NOMO-1 treated with DMSO at 0.1 percent for 48 hours (cell line): ENCODE measurements around the gene FGGY.
"Not testable (repeated sequence)": the region's sequence is repeated elsewhere in the genome, so short reads cannot be mapped to it uniquely, and the experiment has no call there.

Experiments used
- DNase-seq: peaks from one replicate; lab custom pipeline; 2025; ENCODE audit not compliant: unreplicated experiment; lab: John Stamatoyannopoulos, UW

The FGGY gene

DNA sequence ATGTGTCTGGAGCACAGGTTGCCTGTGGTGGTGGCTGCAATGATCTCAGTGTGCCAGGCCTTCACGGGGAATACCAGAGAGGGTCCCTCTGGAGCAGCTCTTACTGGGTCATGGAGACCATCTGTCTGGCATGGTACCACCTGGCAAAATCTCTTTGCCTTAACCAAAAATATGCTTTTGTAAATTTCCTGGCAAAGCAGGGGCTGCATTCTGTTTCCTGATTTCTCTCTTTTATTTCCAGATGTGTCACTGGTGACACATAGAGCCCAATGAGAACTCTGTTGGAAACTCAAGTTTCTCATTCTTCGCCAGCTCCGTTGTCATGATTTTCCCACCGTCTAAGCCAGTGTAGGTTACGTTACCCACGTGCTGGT is 136.5 kb downstream of the FGGY start:
- DNase-seq, result no peak

DNA sequence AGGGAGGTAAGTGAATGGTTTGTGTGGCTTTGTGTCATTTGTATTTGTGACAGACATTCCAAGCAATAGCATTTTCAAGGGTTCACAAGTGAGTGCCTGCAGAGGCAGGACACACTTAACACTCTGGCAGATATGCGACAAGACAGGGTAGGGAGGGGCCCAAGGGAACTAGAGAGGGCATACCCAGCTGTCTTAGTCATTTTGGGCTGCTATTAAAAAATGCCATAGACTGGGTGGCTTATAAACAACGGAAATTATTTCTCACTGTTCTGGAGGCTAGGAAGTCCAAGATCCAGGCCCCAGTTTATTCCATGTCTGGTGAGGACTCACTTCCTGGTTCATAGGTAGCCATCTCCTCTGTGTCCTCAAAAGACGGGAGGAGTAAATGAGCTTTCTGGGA is 137.4 kb downstream of the FGGY start:
- DNase-seq, result no peak

DNA sequence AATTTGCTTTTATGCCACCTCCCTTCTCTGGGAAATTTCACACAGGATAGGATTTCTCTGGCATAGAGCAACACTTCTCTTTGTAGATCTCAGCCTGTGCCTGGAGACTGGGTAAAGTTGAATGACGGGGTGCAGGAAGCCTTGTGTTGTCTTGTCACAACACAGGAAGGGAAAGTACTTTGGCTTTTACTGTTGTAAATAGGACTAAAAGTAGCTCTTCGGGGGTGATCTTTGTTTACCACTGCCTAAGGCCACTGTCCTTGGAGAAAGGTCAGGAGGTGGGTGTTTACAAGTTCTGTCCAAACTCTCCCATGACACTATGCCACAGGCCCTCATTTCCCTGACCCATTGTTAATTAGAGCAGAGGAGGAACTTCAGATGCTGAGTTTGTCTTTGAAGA is 139.7 kb downstream of the FGGY start:
- DNase-seq, result no peak

DNA sequence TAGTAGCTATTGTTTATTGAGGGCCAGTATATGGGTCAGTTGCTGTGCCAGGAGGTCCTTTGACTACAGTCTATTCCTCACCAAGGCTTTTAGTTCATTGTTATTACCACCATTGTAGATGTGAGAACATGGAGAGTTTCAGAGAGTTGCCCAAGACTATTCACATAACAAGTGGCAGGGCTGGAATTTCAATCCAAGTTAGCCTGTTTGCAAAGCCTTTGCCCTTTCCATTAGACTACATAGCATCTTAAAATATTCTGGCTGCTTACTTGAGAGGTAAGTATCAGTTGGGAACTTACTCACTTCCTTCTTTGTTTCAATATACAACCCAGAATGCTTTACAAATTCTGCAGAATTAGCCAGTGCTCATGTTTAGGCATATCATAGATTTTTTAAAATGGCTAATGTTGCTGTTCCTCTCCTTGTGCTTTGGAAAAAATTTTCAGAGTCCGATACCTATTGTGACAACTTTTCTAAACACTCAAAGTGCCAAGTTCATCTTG is 141.2 kb downstream of the FGGY start:
- DNase-seq, result no peak

DNA sequence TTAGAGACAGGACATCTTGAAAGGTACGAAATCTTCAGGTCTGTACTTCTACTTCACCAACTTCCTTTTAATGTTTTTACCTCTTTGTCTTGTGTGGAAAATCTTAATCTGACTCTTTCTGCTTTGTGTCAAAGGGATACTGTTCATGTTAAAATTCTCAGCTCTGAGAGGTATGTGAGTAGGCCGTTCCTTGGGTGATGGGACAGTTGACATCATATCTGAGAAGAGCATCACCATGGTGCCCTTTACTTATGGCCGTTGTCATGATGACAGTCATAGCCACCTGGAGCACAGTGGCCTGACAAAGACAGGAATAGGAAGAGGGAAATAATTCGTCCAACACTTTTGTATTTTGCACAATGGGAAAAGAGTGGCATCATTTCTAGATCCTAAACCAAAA is 145.6 kb downstream of the FGGY start:
- DNase-seq, result no peak

DNA sequence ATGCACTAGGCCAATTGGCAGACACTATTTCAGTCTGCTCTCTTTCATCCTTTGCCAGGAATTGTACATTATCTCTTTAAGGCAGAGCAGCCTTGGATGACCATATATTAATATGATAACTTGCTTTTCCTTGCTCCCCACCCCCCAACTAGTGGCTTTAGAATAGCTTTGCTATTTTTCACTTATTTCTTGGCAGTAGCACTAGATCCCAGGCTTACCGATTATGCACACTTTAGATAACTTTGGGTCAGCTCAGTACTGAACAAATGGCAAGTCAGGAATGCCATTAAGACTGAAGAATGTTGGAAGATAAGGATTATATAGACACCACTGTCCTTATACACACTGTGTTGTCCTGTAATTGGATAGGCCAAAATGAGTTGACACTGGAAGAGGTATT is 146.4 kb downstream of the FGGY start:
- DNase-seq, result no peak

DNA sequence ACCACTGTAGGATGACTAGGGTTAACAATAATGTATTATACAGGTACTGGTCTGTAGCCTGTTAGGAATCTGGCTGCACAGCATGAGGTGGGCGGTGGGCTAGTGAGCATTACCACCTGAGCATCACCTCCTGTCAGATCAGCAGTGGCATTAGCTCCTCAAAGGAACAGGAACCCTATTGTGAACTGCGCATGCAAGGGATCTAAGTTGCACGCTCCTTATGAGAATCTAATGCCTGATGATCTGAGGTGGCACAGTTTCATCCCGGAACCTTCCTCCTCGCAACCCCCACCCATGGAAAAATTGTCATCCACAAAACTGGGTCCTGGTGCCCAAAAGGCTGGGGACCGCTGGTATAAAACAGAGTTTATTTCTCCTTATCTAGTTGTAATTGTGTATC is 147.6 kb downstream of the FGGY start:
- no peak for DNase-seq

DNA sequence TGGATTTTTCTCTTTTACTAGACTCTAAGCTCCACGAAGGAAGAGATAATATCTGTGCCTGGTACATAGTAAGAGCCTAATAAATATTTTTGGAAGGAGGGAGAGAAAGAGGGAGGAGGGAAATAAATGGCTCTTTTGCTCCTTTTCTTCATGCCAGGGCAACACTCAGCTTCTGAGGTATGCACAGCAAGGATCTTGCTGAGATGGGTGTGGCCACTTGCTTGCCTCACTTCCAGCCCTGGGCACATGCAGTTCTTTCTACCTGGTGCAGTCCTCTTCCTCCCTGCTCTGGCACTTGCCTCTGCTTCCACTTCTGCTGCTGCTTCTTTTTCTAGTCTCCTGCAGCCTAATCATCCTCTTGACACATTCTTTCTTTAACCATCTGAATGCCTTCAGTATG is 148.1 kb downstream of the FGGY start:
- no peak for DNase-seq

DNA sequence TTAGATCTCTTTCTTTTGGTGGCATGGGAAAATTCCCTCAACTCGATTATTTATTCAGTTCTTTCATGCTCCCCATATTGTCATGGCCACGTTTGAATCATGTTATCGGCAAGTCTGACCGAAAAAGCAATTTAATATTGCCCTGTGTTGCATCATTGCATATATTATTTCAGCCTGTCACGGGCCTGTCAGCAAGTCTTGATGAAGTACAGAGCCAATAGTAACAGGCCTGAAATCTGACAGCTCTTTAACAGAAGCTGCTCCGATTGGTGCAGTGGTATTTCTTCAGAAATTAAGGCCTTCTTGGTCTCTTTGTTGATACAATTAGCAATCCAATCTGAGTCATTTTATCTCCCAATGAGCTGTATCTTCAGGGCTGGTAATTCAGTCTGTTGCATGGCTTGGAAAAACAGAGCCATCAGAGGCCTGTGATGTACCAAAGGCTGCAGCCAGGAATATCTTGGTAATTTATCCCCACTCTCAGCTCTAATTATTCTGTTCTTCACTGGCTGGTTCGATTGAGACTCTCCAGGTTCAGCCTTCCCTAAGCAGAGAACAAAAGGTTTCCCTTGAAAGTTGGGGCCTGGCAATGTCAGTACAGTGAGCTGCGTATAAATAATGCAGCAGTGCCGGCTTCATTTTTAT is 149.5 kb downstream of the FGGY start:
- no peak for DNase-seq

DNA sequence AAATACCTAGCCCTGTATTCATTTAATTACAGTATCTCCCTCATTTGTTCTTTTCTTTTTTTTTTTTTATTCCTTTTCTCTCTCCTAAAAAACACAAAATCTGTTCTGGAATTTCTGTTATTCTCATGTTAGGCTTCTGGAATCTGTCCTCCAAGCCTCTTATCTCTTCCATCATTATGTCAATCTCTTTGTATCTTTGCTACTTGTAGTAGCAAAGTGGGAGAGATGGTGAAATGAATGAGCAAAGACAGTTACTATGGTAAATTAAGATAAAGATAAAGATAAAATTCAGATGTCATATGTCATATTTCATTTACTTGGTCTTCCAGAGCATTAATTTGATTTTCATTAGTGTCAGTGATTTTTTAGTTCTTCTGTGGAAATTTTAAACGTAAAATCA is 155.1 kb downstream of the FGGY start:
- no peak for DNase-seq

DNA sequence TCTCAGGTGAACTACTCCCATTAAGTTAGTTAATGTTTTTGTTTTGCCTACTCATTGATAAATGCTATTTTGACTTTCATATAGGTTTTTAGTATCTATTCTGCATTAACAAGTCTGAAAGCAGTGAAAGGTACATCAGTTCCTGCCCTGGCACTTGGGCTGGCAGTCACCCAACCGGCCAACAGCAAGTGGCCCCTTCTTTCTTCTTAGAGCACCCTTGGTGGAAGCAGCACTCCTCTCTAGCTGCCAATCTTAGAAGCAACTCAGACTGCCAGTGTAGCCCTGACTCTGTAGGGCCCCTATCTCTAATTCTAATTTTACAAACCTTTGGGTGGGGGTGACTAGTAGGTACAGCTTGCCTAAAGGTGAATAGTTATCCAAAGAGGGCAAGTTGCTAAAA is 155.7 kb downstream of the FGGY start:
- no peak for DNase-seq

DNA sequence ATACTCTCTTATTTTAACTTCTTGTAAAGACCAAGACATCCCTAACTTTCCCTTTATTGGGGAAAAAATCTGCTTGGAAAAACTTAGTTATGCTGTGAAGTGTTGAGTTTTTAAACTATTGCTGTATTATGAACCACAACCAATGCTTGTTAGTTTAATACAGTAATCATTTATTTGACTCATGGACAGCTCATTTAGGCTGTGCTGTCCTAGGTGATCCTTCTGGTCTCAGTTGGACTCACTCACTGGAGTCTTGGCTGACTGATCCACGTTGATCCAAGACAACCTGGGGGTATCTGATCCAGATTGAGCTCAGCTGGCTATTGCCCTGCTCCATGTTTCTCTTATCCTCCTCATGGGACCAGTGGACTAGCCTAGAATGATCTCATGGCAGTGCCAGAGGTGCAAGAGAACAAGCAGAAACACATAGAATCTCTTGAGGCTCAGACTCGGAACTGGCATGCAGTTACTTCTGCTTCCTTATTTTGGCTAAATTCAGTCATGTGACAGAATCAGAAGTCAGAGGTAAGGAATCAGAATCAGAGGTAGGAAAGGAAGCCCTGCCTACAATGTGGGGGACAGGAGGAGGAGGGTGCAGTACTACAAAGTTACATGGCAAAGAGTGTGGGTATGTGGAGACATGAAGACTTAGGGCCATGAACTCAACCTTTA is 156.5 kb downstream of the FGGY start:
- peak; percentile 60 for DNase-seq

DNA sequence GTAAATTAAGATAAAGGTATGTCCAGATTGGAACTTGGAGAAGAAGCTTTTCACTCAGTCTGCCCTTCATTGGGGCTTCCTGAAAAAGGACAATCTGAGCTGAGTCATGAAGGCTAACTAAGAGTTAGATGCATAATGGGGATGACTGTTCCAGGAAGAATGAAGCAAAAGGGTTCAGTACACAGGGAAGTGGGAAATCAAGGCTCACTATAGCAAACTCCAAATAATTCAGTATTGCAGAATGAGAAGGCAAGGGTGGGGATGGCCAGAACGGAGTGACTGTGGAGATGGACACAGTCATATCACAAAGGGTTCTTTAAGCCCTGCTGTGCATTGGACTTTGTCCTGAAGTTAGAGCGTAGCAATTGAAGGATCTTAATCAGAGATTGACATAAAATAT is 158.3 kb downstream of the FGGY start:
- no peak for DNase-seq

DNA sequence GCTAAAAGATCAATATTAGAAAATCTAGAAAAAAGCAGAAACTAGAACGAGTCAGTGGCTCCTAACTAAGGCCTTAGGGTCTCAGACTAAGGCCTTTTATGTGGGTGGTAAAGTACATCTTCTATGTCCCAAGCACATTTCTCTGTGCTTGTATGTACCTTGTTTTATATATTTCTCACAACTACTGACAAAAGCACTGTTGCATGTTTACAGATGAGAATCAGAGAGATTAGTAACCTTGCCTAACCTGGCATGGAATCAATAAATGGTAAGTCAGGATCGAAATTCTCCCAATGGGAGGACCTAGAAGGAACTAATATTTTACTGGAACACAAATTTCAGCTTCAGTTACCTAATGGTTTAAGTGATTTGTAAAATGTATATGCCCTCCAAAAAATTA is 160.9 kb downstream of the FGGY start:
- no peak for DNase-seq

DNA sequence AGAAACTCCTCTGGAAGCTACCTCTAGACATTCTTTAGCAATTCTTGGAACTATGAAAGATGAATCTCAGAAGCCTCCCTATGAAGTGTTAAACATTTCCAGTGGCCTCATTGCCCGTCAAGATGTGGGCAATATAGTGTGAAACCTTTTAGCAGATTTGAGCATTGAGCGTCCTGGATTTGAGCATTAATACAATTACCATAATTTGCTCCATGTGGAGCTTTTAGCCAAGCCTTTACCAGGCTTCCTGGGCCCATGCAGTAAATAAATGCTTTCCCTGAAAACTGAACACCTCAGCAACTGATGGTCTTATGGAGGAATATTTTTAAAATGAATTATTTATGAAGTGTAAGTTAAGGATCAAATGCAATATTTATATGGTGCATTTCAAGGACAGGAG is 162.0 kb downstream of the FGGY start:
- no peak for DNase-seq

DNA sequence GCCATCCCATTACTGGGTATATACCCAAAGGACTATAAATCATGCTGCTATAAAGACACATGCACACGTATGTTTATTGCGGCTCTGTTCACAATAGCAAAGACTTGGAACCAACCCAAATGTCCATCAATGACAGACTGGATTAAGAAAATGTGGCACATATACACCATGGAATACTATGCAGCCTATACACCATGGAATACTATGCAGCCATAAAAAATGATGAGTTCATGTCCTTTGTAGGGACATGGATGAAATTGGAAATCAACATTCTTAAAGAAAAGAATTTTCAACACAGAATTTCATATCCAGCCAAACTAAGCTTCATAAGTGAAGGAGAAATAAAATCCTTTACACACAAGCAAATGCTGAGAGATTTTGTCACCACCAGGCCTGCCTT is 166.0 kb downstream of the FGGY start:
- not testable (repeated sequence) for DNase-seq

DNA sequence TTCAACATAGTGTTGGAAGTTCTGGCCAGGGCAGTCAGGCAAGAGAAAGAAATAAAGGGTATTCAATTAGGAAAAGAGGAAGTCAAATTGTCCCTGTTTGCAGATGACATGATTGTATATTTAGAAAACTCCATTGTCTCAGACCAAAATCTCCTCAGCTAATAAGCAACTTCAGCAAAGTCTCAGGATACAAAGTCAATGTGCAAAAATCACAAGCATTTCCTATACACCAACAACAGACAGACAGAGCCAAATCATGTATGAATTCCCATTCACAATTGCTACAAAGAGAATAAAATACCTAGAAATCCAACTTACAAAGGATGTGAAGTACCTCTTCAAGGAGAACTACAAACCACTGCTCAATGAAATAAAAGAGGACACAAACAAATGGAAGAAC is 168.6 kb downstream of the FGGY start:
- not testable (repeated sequence) for DNase-seq

DNA sequence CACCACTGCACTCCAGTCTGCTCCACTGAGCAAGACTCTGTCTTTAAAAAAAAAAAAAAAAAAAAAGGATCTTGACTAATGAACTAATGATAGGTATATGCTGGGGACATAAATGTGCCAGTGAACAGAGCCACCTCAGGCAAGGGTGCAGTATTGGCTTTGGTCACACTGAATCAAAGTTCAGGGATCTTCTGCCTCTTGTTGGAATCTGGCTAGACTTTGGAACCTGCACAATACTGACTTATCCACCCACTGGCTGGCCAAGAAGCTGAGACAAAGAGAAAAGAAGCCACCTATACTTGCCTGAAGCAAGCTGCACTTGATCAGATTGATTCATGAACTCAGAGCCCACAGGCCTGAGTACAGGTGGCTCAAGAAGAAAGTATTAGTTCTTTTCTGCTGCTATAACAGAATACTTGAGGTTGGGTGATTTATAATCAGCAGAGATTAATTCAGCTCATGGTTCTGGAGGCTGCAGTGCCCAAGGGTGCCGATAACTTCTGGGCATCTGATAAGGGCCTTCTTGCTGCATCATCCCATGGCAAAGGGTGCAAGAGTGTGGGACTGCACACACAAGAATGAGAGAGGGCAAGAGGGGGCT is 172.0 kb downstream of the FGGY start:
- no peak for DNase-seq

DNA sequence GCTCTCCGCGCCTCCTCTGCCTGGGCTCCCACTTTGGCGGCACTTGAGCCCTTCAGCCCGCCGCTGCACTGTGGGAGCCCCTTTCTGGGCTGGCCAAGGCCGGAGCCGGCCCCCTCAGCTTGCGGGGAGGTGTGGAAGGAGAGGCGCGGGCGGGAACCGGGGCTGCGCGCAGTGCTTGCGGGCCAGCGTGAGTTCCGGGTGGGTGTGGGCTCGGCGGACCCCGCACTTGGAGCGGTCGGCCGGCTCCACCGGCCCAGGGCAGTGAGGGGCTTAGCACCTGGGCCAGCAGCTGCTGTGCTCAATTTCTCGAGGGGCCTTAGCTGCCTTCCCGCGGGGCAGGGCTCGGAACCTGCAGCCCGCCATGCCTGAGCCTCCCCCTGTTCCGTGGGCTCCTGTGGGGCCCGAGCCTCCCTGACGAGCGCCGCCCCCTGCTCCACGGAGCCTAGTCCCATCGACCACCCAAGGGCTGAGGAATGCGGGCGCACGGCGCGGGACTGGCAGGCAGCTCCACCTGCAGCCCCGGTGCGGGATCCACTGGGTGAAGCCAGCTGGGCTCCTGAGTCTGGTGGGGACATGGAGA is 175.2 kb downstream of the FGGY start:
- DNase-seq, result not testable (repeated sequence)

DNA sequence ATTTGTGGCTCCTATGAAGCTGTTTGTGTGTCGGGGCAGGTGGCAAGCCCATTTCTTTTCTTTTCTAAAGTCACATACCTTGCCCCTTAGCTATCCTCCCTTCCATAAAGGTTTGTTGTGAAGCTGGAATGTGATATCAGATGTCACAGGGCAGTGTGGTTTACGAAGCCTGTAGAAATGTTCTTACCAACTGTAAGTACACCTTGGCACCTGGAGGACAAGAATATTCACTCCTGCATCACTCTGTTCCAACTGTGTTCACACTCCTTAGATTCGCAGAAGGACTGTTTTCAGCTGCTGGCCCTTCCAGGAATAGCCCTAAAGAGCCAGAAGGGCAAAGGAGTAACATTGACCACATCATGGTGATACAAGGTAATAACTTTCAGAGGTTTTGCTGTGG is 176.9 kb downstream of the FGGY start:
- DNase-seq, result no peak

DNA sequence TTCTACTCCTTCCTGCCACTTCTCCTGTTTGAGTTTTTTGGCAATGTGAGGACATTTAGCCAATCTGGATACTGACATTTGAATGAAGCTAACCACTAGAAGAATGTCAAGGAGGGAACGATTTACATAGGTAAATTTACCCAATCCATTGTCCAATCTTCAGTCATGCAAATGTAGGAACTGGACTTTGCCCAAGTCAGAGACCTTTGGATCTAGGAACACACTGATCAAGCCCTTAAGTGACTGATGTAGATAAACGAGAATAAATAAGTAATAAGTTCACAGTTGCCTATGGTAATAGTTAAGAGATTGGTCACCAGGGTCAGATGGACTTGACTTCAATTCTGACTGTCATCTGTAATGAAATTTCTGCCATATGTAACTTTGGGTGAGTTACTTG is 177.6 kb downstream of the FGGY start:
- no peak for DNase-seq

DNA sequence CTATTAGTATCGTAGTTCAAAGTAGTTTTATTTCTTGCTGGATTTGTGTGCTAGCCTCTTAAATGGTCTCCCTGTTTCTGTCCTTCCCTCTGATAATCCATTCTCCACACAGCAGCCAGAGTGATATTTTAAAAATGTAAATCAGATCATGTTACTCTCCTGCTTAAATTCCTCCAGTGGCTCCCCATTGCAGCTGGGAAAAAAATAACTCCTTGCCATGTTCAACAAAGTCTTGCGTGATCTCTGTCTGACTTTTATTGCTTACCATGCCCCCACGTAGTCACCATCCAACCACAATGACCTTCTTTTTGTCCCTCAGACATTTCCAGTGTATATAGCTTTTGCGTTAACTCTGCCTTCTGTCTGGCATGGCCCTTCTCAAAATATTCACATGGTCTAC is 178.8 kb downstream of the FGGY start:
- no peak for DNase-seq
